Liver (tissue), 9 donors: ENCODE data around the gene URGCP. TPM values are rescaled to one million over a fixed set of nuclear protein-coding genes. Genes with fewer than 3 reads are reported as not detected.

Experiments
- DNase-seq: peaks from one replicate; pipeline ENCODE4 v3.0.0-alpha.2; 2017; ENCODE audit warnings: low spot score
- H3K27ac ChIP-seq, 2 donors: one replicate each; pipeline ENCODE4 v1.7.0; 2013; ENCODE audit warnings: inconsistent platforms in 2 of 2, low read length in 2 of 2, control low read depth in 1 of 2, low read depth in 1 of 2, mild to moderate bottlenecking in 1 of 2
- H3K27me3 ChIP-seq, 4 donors: one replicate each; pipeline versions ENCODE4 v1.6.1 to v1.7.0; 2013; ENCODE audit warnings: low read length in 3 of 4, inconsistent platforms in 1 of 4, mild to moderate bottlenecking in 1 of 4, moderate library complexity in 1 of 4; ENCODE audit not compliant: control insufficient read depth in 4 of 4, insufficient read depth in 4 of 4
- H3K36me3 ChIP-seq, 4 donors: one replicate each; pipeline versions ENCODE4 v1.6.1 to v1.7.0; 2013; ENCODE audit warnings: low read length in 3 of 4, mild to moderate bottlenecking in 3 of 4, low read depth in 1 of 4, moderate library complexity in 1 of 4; ENCODE audit not compliant: control insufficient read depth in 4 of 4, insufficient read depth in 3 of 4
- H3K4me1 ChIP-seq, 4 donors: one replicate each; pipeline versions ENCODE4 v1.6.1 to v1.7.0; 2013; ENCODE audit warnings: low read length in 3 of 4, mild to moderate bottlenecking in 3 of 4, moderate library complexity in 1 of 4; ENCODE audit not compliant: control insufficient read depth in 4 of 4, insufficient read depth in 4 of 4
- H3K4me3 ChIP-seq, 3 donors: one replicate each; pipeline versions ENCODE4 v1.6.1 to v1.7.0; 2013; ENCODE audit warnings: low read length in 3 of 3, control low read depth in 1 of 3, low read depth in 1 of 3, mild to moderate bottlenecking in 1 of 3
- H3K9ac ChIP-seq, 2 donors: one replicate each; pipeline ENCODE4 v1.7.0; 2013; ENCODE audit warnings: low read length in 2 of 2, mild to moderate bottlenecking in 2 of 2, moderate library complexity in 2 of 2, control low read depth in 1 of 2, low read depth in 1 of 2
- H3K9me3 ChIP-seq, 4 donors: one replicate each; pipeline versions ENCODE4 v1.6.1 to v1.7.0; 2013; ENCODE audit warnings: low read length in 3 of 4; ENCODE audit not compliant: control insufficient read depth in 4 of 4
- EGR1 ChIP-seq, 2 donors: IDR thresholded peaks; 2 replicates each; pipeline ENCODE4 v1.6.1; 2016 to 2018; ENCODE audit warnings: antibody characterized with exemption in 2 of 2, low read depth in 2 of 2
- FOXA1 ChIP-seq: IDR thresholded peaks from 2 replicates; pipeline ENCODE4 v1.6.1; 2016; ENCODE audit warnings: antibody characterized with exemption
- FOXA2 ChIP-seq: IDR thresholded peaks from 2 replicates; pipeline ENCODE4 v1.6.1; 2016; ENCODE audit warnings: antibody characterized with exemption
- HNF4A ChIP-seq, 2 donors: conservative IDR thresholded peaks; 2 replicates each; pipeline ENCODE4 v1.6.1; 2016; ENCODE audit warnings: antibody characterized with exemption in 2 of 2, mild to moderate bottlenecking in 2 of 2
- HNF4G ChIP-seq: IDR thresholded peaks from 2 replicates; pipeline ENCODE4 v1.6.1; 2016; ENCODE audit warnings: antibody characterized with exemption
- JUND ChIP-seq, 2 donors: IDR thresholded peaks; 2 replicates each; pipeline ENCODE4 v1.6.1; 2016; ENCODE audit warnings: antibody characterized with exemption in 2 of 2
- NR2F2 ChIP-seq: IDR thresholded peaks from 2 replicates; pipeline ENCODE4 v1.6.1; 2016; ENCODE audit warnings: antibody characterized with exemption
- RXRA ChIP-seq, 2 donors: IDR thresholded peaks; 2 replicates each; pipeline ENCODE4 v1.6.1; 2017 to 2018; ENCODE audit warnings: antibody characterized with exemption in 2 of 2, mild to moderate bottlenecking in 1 of 2
- SP1 ChIP-seq: IDR thresholded peaks from 2 replicates; pipeline ENCODE4 v1.6.1; 2018; ENCODE audit warnings: antibody characterized with exemption, mild to moderate bottlenecking
- WGBS: extraction: QIAGEN DNeasy Blood & Tissue Kit; methylation state at CpG from one replicate; pipeline ENCODE4 v1.1.7; 2013; 5-methylcytosine and 5-hydroxymethylcytosine counted together
- polyA plus RNA-seq, 2 donors: library from polyadenylated mRNA; stranded (reverse) in 1 of 2; unstranded in 1 of 2; fragments of 200-250 nt in 1 of 2; fragments of >200 nt in 1 of 2; fragmentation: Nextera tagmentation in 1 of 2; extraction: Ambion mirVana in 1 of 2; gene quantifications; one replicate each; pipeline versions ENCODE4 v1.2.1 to v1.2.3, GENCODE V29; 2013 to 2015
- total RNA-seq, 2 donors: library from RNA; depleted of rRNA; stranded (reverse); fragments of >200 nt; gene quantifications; one replicate each; pipeline ENCODE4 v1.2.3, GENCODE V29; 2014
- TF ChIP-seq, protein P1 (sequence below): IDR thresholded peaks from 2 replicates; pipeline ENCODE4 v1.6.1; 2016; ENCODE audit warnings: antibody characterized with exemption
- TF ChIP-seq, protein P2 (sequence below): IDR thresholded peaks from 2 replicates; pipeline ENCODE4 v1.6.1; 2016; ENCODE audit warnings: antibody characterized with exemption, mild to moderate bottlenecking
- TF ChIP-seq, protein P3 (sequence below): IDR thresholded peaks from 2 replicates; pipeline ENCODE4 v1.6.1; 2016; ENCODE audit warnings: antibody characterized with exemption
- TF ChIP-seq, protein P4 (sequence below): IDR thresholded peaks from 2 replicates; pipeline ENCODE4 v1.6.1; 2016; ENCODE audit warnings: antibody characterized with exemption
- TF ChIP-seq, protein P5 (sequence below): fragments of 150-350 bp; IDR thresholded peaks from 2 replicates; pipeline ENCODE4 v1.5.1; 2017; ENCODE audit warnings: improper control_type of control experiment, low read depth, low read length; ENCODE audit not compliant: missing input control
- donor health status: healthy.
- donor health status: healthy.
- donor health status: healthy.
- donor health status: healthy.
- donor health status: healthy.

The URGCP gene
- total and polyA plus RNA-seq, 4 donors = 7.2 to 28.4 (median 13.0) TPM

DNA sequence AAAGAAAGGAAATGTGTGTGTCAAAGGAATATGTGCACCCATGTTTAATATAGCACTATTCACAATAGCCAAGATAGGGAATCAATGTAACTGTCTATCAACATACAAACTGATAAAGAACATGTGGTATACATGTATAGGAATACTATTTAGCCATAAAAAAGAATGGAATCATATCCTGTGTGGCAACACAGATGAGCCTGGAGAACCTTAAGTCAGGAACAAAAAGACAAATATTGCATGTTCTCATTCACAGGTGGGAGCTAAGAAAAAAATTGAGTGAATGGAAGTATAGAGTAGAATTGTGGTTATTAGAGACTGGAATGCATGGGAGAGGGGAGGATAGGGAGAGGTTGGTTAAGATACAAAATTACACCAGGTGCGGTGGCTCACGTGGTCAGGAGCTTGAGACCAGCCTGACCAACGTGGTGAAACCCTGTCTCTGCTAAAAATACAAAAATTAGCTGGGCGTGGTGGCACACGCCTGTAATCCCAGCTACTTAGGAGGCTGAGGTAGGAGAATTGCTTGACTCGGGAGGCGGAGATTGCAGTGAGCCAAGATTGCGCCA, 10.5 kb downstream of the URGCP start:
- no peak overlapping the region for H3K4me3 ChIP-seq
- TF ChIP-seq SP1 (no peak), RXRA (IDR thresholded peaks at IDR 0.05) (no peak), JUND (IDR thresholded peaks at IDR 0.05) (no peak)
- no peak overlapping the region for H3K27ac ChIP-seq
- no peaks in the 10 kb centered on the region for H3K9me3 ChIP-seq
- H3K27me3 ChIP-seq = no peaks in the 10 kb centered on the region
- H3K36me3 ChIP-seq = no peaks in the 10 kb centered on the region
- H3K9ac ChIP-seq = no peak overlapping the region
- 94% methylated on average over 8 of the region's 8 CpGs for WGBS
- no peaks in the 10 kb centered on the region for H3K4me1 ChIP-seq
- DNase-seq = no peak

DNA sequence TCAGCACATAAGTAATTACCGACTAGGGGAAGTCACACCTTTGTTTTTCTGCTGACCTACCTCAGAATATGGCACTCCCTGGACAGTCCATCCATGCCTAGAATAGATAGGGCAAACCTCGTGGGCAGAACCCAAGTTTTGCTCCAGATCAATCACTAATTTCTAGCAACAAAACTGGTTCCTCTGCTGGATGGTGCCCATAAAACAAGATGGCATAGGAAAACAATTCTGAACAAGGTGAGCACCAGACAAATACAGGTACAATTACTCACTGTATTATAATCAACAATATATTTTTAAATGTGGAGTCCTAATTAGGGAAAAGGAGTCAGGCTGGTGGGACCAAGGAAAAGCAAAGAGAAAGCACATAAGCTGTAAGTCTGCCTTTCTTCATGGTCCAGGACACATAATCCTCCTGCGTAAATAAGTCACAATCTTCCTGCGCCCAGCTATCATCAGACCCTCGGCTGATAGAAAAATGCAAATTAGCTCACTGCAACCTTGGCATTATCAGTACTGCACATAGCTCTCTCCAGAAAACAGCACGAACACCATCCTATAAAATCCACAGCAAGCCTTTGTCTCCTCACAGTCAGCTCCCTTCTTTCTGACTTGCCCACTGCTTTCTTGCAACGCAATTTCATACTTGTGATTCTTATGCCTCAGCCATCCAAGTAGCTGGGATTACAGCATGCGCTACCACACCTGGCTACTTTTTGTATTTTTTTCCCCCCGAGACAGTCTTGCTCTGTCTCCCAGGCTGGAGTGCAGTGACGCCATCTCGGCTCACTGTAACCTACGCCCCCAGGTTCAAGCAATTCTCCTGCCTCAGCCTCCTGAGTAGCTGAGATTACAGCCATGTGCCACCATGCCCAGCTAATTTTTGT, 15.1 kb downstream of the URGCP start:
- Histone ChIP-seq H3K4me1 (no peaks in the 10 kb centered on the region), H3K4me3 (no peak overlapping the region), H3K9ac (no peak overlapping the region), H3K36me3 (peaks cover 0 to 4% (median under 1%) of the 10 kb centered on the region in 4 donors), H3K27ac (no peak overlapping the region), H3K9me3 (no peaks in the 10 kb centered on the region), H3K27me3 (no peaks in the 10 kb centered on the region)
- no peak for DNase-seq
- WGBS = 90% methylated on average over 12 of the region's 12 CpGs
- TF ChIP-seq, protein P1, sequence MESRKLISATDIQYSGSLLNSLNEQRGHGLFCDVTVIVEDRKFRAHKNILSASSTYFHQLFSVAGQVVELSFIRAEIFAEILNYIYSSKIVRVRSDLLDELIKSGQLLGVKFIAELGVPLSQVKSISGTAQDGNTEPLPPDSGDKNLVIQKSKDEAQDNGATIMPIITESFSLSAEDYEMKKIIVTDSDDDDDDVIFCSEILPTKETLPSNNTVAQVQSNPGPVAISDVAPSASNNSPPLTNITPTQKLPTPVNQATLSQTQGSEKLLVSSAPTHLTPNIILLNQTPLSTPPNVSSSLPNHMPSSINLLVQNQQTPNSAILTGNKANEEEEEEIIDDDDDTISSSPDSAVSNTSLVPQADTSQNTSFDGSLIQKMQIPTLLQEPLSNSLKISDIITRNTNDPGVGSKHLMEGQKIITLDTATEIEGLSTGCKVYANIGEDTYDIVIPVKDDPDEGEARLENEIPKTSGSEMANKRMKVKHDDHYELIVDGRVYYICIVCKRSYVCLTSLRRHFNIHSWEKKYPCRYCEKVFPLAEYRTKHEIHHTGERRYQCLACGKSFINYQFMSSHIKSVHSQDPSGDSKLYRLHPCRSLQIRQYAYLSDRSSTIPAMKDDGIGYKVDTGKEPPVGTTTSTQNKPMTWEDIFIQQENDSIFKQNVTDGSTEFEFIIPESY = no peak
- TF ChIP-seq JUND (IDR thresholded peaks at IDR 0.05) (no peak), HNF4G (no peak), FOXA1 (no peak)
- TF ChIP-seq, protein P2, sequence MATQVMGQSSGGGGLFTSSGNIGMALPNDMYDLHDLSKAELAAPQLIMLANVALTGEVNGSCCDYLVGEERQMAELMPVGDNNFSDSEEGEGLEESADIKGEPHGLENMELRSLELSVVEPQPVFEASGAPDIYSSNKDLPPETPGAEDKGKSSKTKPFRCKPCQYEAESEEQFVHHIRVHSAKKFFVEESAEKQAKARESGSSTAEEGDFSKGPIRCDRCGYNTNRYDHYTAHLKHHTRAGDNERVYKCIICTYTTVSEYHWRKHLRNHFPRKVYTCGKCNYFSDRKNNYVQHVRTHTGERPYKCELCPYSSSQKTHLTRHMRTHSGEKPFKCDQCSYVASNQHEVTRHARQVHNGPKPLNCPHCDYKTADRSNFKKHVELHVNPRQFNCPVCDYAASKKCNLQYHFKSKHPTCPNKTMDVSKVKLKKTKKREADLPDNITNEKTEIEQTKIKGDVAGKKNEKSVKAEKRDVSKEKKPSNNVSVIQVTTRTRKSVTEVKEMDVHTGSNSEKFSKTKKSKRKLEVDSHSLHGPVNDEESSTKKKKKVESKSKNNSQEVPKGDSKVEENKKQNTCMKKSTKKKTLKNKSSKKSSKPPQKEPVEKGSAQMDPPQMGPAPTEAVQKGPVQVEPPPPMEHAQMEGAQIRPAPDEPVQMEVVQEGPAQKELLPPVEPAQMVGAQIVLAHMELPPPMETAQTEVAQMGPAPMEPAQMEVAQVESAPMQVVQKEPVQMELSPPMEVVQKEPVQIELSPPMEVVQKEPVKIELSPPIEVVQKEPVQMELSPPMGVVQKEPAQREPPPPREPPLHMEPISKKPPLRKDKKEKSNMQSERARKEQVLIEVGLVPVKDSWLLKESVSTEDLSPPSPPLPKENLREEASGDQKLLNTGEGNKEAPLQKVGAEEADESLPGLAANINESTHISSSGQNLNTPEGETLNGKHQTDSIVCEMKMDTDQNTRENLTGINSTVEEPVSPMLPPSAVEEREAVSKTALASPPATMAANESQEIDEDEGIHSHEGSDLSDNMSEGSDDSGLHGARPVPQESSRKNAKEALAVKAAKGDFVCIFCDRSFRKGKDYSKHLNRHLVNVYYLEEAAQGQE = no peak
- TF ChIP-seq, protein P3, sequence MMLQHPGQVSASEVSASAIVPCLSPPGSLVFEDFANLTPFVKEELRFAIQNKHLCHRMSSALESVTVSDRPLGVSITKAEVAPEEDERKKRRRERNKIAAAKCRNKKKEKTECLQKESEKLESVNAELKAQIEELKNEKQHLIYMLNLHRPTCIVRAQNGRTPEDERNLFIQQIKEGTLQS = no peak

DNA sequence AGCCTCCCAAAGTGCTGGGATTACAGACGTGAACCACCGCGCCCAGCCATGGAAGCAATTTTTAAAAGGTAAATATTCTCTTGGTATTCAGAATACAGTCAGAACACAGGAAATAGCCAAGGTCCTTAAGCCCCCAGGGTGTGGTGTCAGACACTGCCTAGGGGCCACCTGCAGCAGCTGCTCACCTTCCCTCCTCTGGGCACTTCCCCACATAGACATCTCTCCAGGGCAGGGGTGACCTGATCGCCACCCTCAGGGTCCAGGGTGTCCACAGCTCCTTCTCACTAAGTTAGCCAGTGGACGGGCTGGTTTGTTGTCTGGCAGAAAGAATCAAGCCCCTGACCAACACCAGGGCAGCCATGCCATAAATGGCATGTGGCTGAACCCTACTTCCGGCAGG, 15.9 kb downstream of the URGCP start:
- H3K36me3 ChIP-seq = peaks cover 2 to 11% (median 3%) of the 10 kb centered on the region in 4 donors
- no peak overlapping the region for H3K27ac ChIP-seq
- H3K4me1 ChIP-seq = no peaks in the 10 kb centered on the region
- H3K9me3 ChIP-seq = no peaks in the 10 kb centered on the region
- no peak overlapping the region for H3K4me3 ChIP-seq
- H3K9ac ChIP-seq = no peak overlapping the region
- no peaks in the 10 kb centered on the region for H3K27me3 ChIP-seq
- 95% methylated on average over 6 of the region's 6 CpGs for WGBS
- TF ChIP-seq, protein P3 = no peak
- no peak for TF ChIP-seq HNF4A (conservative IDR thresholded peaks at IDR 0.05)
- TF ChIP-seq NR2F2 = no peak
- TF ChIP-seq, protein P4, sequence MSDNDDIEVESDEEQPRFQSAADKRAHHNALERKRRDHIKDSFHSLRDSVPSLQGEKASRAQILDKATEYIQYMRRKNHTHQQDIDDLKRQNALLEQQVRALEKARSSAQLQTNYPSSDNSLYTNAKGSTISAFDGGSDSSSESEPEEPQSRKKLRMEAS = no peak
- TF ChIP-seq EGR1 (IDR thresholded peaks at IDR 0.05; ENCODE audit: low read depth in 2 of 2) = no peak
- no peak for TF ChIP-seq HNF4G
- TF ChIP-seq JUND (IDR thresholded peaks at IDR 0.05) = no peak
- TF ChIP-seq FOXA1 = no peak
- no peak for TF ChIP-seq FOXA2
- TF ChIP-seq, protein P5, sequence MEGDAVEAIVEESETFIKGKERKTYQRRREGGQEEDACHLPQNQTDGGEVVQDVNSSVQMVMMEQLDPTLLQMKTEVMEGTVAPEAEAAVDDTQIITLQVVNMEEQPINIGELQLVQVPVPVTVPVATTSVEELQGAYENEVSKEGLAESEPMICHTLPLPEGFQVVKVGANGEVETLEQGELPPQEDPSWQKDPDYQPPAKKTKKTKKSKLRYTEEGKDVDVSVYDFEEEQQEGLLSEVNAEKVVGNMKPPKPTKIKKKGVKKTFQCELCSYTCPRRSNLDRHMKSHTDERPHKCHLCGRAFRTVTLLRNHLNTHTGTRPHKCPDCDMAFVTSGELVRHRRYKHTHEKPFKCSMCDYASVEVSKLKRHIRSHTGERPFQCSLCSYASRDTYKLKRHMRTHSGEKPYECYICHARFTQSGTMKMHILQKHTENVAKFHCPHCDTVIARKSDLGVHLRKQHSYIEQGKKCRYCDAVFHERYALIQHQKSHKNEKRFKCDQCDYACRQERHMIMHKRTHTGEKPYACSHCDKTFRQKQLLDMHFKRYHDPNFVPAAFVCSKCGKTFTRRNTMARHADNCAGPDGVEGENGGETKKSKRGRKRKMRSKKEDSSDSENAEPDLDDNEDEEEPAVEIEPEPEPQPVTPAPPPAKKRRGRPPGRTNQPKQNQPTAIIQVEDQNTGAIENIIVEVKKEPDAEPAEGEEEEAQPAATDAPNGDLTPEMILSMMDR = no peak
- TF ChIP-seq RXRA (IDR thresholded peaks at IDR 0.05) = no peak
- no peak for DNase-seq
